HCT116 (cell line): ENCODE measurements around the gene PSMA7. TPM values are rescaled to one million over a fixed set of nuclear protein-coding genes. Genes with fewer than 3 reads are reported as not detected.

Experiments used
- ATAC-seq: fragments of 200-7000 bp; cut with Tn5 transposase; 2 replicates; pipeline ENCODE4 v1.9.1; 2020; ENCODE audit warnings: mild to moderate bottlenecking, moderate library complexity
- BruUV-seq: library from RNA; stranded (reverse); fragments of 400-500 nt; replicated peaks from 2 replicates; lab custom pipeline; 2021; lab: Mats Ljungman, UMichigan
- CTCF ChIA-PET: fragments of 300-600 bp; sonication (Branson Sonifier 250); formaldehyde crosslinking; loops from one replicate; lab custom pipeline; 2021; ENCODE audit warnings: antibody characterized with exemption; lab: Charles Lee
- POLR2A ChIA-PET: fragments of 300-600, 350-600 bp; sonication (Branson Sonifier 250); formaldehyde crosslinking; loops from one replicate; lab custom pipeline; 2021; ENCODE audit warnings: antibody characterized with exemption; lab: Charles Lee
- RAD21 ChIA-PET, 2 experiments: fragments of 300-600 bp; sonication (Branson Sonifier 250); formaldehyde crosslinking; loops; one replicate each; lab custom pipeline; 2023; ENCODE audit warnings: low total read pairs in 2 of 2; ENCODE audit not compliant: uncharacterized antibody in 2 of 2, unreplicated experiment in 2 of 2, low non-redundant PET in 1 of 2; lab: Charles Lee
- DNase-seq: peaks from one replicate; pipeline ENCODE4 v3.0.0-alpha.2; 2010; ENCODE audit warnings: low read depth, low spot score
- H2AFZ ChIP-seq: fragments of 200-600 bp; shearing (Covaris generic), sonication (generic); 2 replicates; pipeline ENCODE4 v1.6.1; 2017; ENCODE audit warnings: low read depth, mixed run types, mixed read lengths, antibody characterized with exemption, low read length; ENCODE audit not compliant: poor library complexity, severe bottlenecking
- H3K27ac ChIP-seq: 2 replicates; pipeline ENCODE4 v1.5.1; 2012; ENCODE audit warnings: low read depth, low read length
- H3K27me3 ChIP-seq: fragments of 200-600 bp; sonication (generic); 2 replicates; pipeline ENCODE4 v1.6.1; 2016; ENCODE audit warnings: mixed run types, low read length, mixed read lengths; ENCODE audit not compliant: insufficient read depth
- H3K36me3 ChIP-seq, 2 experiments: fragments of 200-500 bp in 1 of 2; fragments of 200-600 bp in 1 of 2; sonication (Bioruptor generic) in 1 of 2; sonication (generic) in 1 of 2; 2 replicates each; pipeline versions ENCODE4 v1.5.1 to v1.6.1; 2014 to 2016; ENCODE audit warnings: low read length in 2 of 2, inconsistent platforms in 1 of 2, mixed read lengths in 1 of 2, mixed run types in 1 of 2; ENCODE audit not compliant: insufficient read depth in 2 of 2, control insufficient read depth in 1 of 2
- H3K4me1 ChIP-seq, 2 experiments: fragments of 200-600 bp in 1 of 2; sonication (generic) in 1 of 2; 2 replicates each; pipeline versions ENCODE4 v1.5.1 to v1.6.1; 2012 to 2017; ENCODE audit warnings: low read length in 2 of 2, inconsistent platforms in 1 of 2, mild to moderate bottlenecking in 1 of 2, mixed read lengths in 1 of 2, mixed run types in 1 of 2, moderate library complexity in 1 of 2; ENCODE audit not compliant: insufficient read depth in 2 of 2, control insufficient read depth in 1 of 2
- H3K4me2 ChIP-seq: fragments of 200-600 bp; sonication (generic); 2 replicates; pipeline ENCODE4 v1.6.1; 2017; ENCODE audit warnings: mixed run types, low read length, mixed read lengths
- H3K4me3 ChIP-seq, 2 experiments: fragments of 200-600 bp in 1 of 2; sonication (generic) in 1 of 2; replicated peaks in 1 of 2; 2 replicates each; pipeline ENCODE4 v1.5.1; 2011 to 2016; ENCODE audit warnings: low read length in 2 of 2, control low read depth in 1 of 2, low read depth in 1 of 2, mild to moderate bottlenecking in 1 of 2, mixed read lengths in 1 of 2, mixed run types in 1 of 2
- H3K79me2 ChIP-seq: fragments of 200-600 bp; sonication (generic); 2 replicates; pipeline ENCODE4 v1.6.1; 2017; ENCODE audit warnings: mild to moderate bottlenecking, mixed run types, low read length, moderate library complexity, mixed read lengths; ENCODE audit not compliant: insufficient read depth
- H3K9ac ChIP-seq: fragments of 200-600 bp; sonication (generic); 2 replicates; pipeline ENCODE4 v1.6.1; 2016; ENCODE audit warnings: low read length, mixed read lengths
- H3K9me2 ChIP-seq: fragments of 200-600 bp; sonication (generic), shearing (Covaris generic); 2 replicates; pipeline ENCODE4 v1.6.1; 2017; ENCODE audit warnings: mixed run types, mild to moderate bottlenecking, moderate library complexity; ENCODE audit not compliant: insufficient read depth
- H3K9me3 ChIP-seq, 2 experiments: fragments of 200-500 bp in 1 of 2; fragments of 200-600 bp in 1 of 2; sonication (Bioruptor generic) in 1 of 2; sonication (generic) in 1 of 2; 2 replicates each; pipeline ENCODE4 v1.6.1; 2014 to 2017; ENCODE audit warnings: low read length in 2 of 2, mixed read lengths in 2 of 2, inconsistent platforms in 1 of 2, low read depth in 1 of 2, mild to moderate bottlenecking in 1 of 2, mixed run types in 1 of 2, moderate library complexity in 1 of 2; ENCODE audit not compliant: control insufficient read depth in 1 of 2, insufficient read depth in 1 of 2
- H4K20me1 ChIP-seq: fragments of 200-600 bp; sonication (generic), shearing (Covaris generic); 2 replicates; pipeline ENCODE4 v1.6.1; 2017; ENCODE audit warnings: mixed run types, mild to moderate bottlenecking, moderate library complexity; ENCODE audit not compliant: insufficient read depth
- CBX3 ChIP-seq: IDR thresholded peaks from 2 replicates; pipeline ENCODE4 v1.6.1; 2012; ENCODE audit warnings: low read depth
- EGR1 ChIP-seq: IDR thresholded peaks from 2 replicates; pipeline ENCODE4 v1.6.1; 2012; ENCODE audit warnings: low read depth
- ELF1 ChIP-seq: IDR thresholded peaks from 2 replicates; pipeline ENCODE4 v1.6.1; 2012; ENCODE audit warnings: low read depth, borderline replicate concordance
- EZH2 ChIP-seq: fragments of 200-600 bp; sonication (generic); IDR thresholded peaks from 2 replicates; pipeline ENCODE4 v1.6.1; 2017; ENCODE audit warnings: antibody characterized with exemption, mixed run types
- FOSL1 ChIP-seq: IDR thresholded peaks from 2 replicates; pipeline ENCODE4 v1.6.1; 2012; ENCODE audit warnings: low read depth
- POLR2A ChIP-seq: IDR thresholded peaks from 2 replicates; pipeline ENCODE4 v1.7.0; 2011; ENCODE audit warnings: borderline replicate concordance; ENCODE audit not compliant: insufficient read depth, insufficient read length; ENCODE audit errors: extremely low read depth
- POLR2AphosphoS5 ChIP-seq: IDR thresholded peaks from 2 replicates; pipeline ENCODE4 v1.6.1; 2011; ENCODE audit warnings: mild to moderate bottlenecking, low read depth, low read length, moderate library complexity
- SP1 ChIP-seq: IDR thresholded peaks from 2 replicates; pipeline ENCODE4 v1.6.1; 2012; ENCODE audit warnings: low read depth
- TCF7L2 ChIP-seq: IDR thresholded peaks from 2 replicates; pipeline ENCODE4 v1.7.0; 2011; ENCODE audit warnings: borderline replicate concordance, inconsistent platforms; ENCODE audit not compliant: insufficient read depth, insufficient read length; ENCODE audit errors: extremely low read depth
- intact Hi-C: fragments of 100-400 bp; cut with micrococcal nuclease; formaldehyde crosslinking; loops from 2 replicates; pipeline ENCODE4 v1.10.0; 2022
- total RNA-seq: library from RNA; stranded (reverse); gene quantifications from one replicate; pipeline ENCODE4 v1.2.1, GENCODE V29; 2021; ENCODE audit not compliant: unreplicated experiment
- TF ChIP-seq, protein P1 (sequence below), 3 experiments: fragments of 200-600 bp in 1 of 3; sonication (generic) in 1 of 3; IDR thresholded peaks in 2 of 3; conservative IDR thresholded peaks in 1 of 3; 2 replicates each; pipeline ENCODE4 v1.5.1; 2012 to 2017; ENCODE audit warnings: low read depth in 2 of 3, low read length in 2 of 3, antibody characterized with exemption in 1 of 3, borderline replicate concordance in 1 of 3, control low read depth in 1 of 3, mild to moderate bottlenecking in 1 of 3, mixed read lengths in 1 of 3, mixed run types in 1 of 3, moderate library complexity in 1 of 3; ENCODE audit not compliant: insufficient read depth in 1 of 3
- TF ChIP-seq, protein P2 (sequence below): IDR thresholded peaks from 2 replicates; pipeline ENCODE4 v1.6.1; 2011; ENCODE audit warnings: mild to moderate bottlenecking, low read length, moderate library complexity; ENCODE audit not compliant: insufficient replicate concordance; ENCODE audit errors: extremely low read depth

Gene PSMA7
- total RNA-seq, 1 experiment from 2014 or later = 364 TPM

DNA sequence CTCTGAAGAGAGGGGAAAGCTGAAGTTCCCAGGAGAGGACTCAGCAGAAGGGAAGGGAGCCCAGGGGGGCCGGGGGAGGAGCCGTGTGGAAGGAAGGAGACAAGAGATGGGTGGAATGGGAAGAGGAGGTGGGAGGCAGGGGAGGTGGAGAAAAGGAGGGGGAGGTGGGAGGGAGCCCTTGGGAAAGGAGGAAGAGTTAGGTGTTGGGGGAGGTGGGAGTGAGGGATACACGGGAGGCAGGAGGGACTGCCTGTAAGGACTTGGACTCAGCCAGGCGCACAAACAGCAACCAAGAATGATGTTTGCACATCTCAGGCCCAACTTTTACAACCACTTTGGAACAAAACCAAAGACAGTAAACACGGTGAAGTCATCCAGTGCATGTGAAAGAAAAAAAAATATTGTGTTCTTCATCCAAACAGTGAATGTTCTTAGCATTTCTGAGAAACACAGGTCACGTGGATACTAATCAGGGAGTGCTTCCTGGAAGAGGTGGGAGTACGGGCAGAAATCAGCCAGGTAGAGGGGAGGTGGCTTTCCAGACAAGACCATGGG is 38.3 kb downstream of the PSMA7 start (continued):
- TF ChIP-seq, protein P1, sequence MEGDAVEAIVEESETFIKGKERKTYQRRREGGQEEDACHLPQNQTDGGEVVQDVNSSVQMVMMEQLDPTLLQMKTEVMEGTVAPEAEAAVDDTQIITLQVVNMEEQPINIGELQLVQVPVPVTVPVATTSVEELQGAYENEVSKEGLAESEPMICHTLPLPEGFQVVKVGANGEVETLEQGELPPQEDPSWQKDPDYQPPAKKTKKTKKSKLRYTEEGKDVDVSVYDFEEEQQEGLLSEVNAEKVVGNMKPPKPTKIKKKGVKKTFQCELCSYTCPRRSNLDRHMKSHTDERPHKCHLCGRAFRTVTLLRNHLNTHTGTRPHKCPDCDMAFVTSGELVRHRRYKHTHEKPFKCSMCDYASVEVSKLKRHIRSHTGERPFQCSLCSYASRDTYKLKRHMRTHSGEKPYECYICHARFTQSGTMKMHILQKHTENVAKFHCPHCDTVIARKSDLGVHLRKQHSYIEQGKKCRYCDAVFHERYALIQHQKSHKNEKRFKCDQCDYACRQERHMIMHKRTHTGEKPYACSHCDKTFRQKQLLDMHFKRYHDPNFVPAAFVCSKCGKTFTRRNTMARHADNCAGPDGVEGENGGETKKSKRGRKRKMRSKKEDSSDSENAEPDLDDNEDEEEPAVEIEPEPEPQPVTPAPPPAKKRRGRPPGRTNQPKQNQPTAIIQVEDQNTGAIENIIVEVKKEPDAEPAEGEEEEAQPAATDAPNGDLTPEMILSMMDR (IDR thresholded peaks at IDR 0.05 in 2 of 3, conservative IDR thresholded peaks at IDR 0.05 in 1 of 3; ENCODE audit: borderline replicate concordance in 1 of 3, insufficient read depth in 1 of 3, low read depth in 2 of 3, low read length in 2 of 3) = no peak
- TF ChIP-seq SP1 (no peak), EGR1 (no peak)
- TF ChIP-seq, protein P2, sequence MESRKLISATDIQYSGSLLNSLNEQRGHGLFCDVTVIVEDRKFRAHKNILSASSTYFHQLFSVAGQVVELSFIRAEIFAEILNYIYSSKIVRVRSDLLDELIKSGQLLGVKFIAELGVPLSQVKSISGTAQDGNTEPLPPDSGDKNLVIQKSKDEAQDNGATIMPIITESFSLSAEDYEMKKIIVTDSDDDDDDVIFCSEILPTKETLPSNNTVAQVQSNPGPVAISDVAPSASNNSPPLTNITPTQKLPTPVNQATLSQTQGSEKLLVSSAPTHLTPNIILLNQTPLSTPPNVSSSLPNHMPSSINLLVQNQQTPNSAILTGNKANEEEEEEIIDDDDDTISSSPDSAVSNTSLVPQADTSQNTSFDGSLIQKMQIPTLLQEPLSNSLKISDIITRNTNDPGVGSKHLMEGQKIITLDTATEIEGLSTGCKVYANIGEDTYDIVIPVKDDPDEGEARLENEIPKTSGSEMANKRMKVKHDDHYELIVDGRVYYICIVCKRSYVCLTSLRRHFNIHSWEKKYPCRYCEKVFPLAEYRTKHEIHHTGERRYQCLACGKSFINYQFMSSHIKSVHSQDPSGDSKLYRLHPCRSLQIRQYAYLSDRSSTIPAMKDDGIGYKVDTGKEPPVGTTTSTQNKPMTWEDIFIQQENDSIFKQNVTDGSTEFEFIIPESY = no peak

DNA sequence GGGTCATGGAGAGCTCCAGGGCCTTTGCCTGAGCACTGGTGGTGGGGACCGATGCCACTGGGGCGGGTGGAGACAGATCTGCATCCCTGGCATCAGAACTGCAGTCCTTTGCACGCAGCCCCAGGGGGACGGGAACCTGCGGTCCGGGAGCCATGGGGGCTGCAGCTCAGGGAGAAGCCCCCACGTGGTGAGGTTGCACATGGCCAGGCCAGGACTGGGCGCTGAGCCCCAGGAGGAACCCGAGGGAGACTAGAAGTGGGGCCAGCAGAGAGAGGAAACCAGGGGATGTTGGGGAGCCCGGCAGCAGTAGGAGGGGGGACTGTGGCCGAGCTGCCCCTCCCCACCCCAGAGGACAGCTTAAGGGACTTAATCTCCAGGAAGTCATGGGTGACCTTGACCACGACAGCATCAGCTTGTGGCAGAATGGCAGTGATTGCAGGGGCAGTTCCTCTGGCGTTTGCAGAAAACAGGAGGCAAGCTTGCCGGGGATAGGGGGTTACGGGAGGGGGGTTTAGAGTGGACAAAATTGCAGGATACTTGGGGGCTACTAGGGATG is 38.9 kb downstream of the PSMA7 start:
- no peak for DNase-seq
- TF ChIP-seq TCF7L2 (no peak), ELF1 (no peak), POLR2A (no peak), FOSL1 (no peak), CBX3 (no peak), POLR2AphosphoS5 (no peak), EZH2 (no peak)
- TF ChIP-seq, all 23 proteins: peak for 0
- CTCF ChIA-PET = no interaction called here
- H3K4me3 ChIP-seq = no peak overlapping the region
- H3K27me3 ChIP-seq = no peaks in the 10 kb centered on the region
- no peak for ATAC-seq
- POLR2A ChIA-PET = no interaction called here
- H3K4me1 ChIP-seq = no peaks in the 10 kb centered on the region
- no peaks in the 10 kb centered on the region for H3K79me2 ChIP-seq
- intact Hi-C loops = no loop called here
- H3K36me3 ChIP-seq = no peaks in the 10 kb centered on the region
- H2AFZ ChIP-seq = no peak overlapping the region
- no peaks in the 10 kb centered on the region for H4K20me1 ChIP-seq
- H3K9me2 ChIP-seq = no peaks in the 10 kb centered on the region
- H3K4me2 ChIP-seq = no peak overlapping the region
- no TSS peak for BruUV-seq
- peaks cover 4 to 9% of the 10 kb centered on the region in 2 experiments; a peak in 3 of 4 replicates for H3K9me3 ChIP-seq
- RAD21 ChIA-PET = no interaction called here
- no peak overlapping the region for H3K9ac ChIP-seq
- H3K27ac ChIP-seq = no peak overlapping the region
